HK-2 (cell line): ENCODE data around the gene GNE.
A peak's percentile ranks its signal among the peaks of the same experiment; 100 is the strongest.
"Not testable (repeated sequence)": the region's sequence is repeated elsewhere in the genome, so short reads cannot be mapped to it uniquely, and the experiment has no call there.

Experiments
- DNase-seq: peaks from one replicate; pipeline ENCODE4 v3.0.0-alpha.2; 2018; ENCODE audit not compliant: unreplicated experiment

The GNE gene

DNA sequence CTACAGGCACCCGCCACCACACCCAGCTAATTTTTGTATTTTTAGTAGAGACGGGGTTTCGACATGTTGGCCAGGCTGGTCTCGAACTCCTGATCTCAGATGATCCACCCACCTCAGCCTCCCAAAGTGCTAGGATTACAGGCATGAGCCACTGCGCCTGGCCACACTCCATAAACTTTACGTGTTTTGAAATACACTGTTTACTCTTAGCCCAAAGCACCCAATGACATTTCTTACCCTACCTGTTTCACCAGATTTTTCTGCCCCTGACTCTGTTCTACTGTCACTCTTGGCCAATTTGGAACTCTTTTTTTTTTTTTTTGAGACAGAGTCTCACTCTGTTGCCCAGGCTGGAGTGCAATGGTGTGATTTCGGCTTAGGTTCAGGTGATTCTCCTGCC, 15.1 kb upstream of the GNE start:
- not testable (repeated sequence) for DNase-seq

DNA sequence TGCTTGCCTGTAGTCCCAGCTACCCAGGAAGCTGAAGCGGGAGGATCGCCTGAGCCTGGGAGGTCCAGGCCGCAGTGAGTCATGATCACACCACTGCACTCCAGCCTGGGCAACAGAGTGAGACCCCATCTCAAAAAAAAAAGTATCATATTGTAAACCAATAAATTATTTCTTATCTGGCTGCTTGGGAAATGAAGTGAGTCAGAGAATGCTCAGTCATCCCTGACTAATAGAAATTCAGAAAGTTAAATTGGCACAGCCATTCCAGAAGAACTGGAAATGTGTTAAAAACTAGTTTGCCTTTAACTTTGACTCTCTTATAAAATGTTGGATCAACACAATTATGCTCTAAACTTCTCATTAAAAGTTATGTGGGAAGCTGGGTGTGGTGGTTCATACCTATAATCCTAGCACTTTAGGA, 9.8 kb upstream of the GNE start:
- peak; percentile 4 for DNase-seq

DNA sequence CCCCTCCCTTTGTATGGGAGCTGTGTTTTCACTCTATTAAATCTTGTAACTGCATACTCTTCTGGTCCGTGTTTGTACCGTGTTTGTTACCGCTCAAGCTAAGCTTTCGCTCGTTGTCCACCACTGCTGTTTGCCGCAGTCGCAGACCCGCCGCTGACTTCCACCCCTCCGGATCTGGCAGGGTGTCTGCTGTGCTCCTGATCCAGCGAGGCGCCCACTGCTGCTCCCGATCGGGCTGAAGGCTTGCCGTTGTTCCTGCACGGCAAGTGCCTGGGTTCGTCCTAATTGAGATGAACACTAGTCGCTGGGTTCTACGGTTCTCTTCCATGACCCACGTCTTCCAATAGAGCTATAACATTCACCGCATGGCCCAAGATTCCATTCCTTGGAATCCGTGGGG, 6.6 kb upstream of the GNE start:
- DNase-seq = no peak

DNA sequence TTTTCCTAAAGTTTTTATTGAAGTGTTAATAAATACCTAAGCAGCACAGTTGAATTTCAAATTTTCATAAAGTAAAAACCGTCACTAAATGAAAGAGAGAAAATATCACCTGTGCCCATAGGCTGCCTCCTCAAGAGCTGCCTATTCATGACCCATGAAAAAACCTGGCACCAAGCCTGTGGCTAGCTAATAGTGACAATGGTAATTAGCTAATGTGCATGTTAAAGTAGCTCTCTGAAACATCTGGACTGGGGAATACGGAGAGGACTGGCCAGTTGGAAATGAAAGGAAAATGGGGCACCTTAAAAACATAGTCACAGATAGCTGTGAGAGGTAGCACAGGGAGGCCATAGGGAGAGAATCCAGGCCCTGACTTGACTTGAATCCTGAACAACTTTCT, 5.4 kb upstream of the GNE start:
- no peak for DNase-seq

DNA sequence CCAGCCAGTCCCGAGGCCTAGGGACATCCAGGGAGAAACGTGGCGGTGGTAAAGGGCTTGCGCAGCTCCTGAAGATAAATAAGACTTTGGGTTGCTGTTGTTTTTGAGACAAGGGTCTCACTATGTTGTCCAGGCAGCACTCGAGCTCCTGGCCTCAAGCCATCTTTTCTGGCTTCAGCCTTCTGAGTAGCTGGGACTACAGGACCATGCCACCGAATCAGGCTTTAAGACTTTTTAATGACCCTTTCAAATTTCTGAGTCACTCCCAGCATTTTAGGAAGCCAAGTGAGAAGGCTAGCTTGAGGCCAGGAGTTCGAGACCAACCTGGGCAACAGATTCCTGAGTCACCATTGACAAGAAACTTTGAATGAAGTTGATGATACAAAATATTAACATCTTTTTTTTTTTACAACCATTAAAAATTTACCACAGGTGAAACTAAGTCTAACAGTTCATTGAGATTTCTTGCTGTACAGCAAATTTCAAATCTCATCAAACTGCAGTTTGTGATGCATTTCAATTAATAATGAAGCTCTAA, 817 bp upstream of the GNE start:
- no peak for DNase-seq

DNA sequence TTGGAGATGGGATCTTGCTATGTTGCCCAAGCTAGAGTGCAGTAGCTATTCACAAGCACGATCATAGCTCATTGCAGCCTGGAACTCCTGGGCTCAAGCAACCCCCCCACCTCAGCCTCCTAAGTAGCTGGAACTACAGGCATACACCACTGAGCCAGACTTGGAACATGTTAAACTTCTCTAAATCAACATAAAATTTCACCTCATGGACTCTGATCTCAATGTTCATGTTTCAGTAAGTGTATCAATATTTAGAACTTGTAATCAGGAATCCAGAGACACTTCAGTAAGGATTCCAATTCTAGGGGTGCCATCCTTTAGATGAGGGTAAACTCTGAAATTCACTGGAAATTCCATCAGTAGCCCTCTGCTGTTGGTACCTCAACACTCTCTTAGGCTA, 6.8 kb downstream of the GNE start:
- no peak for DNase-seq

DNA sequence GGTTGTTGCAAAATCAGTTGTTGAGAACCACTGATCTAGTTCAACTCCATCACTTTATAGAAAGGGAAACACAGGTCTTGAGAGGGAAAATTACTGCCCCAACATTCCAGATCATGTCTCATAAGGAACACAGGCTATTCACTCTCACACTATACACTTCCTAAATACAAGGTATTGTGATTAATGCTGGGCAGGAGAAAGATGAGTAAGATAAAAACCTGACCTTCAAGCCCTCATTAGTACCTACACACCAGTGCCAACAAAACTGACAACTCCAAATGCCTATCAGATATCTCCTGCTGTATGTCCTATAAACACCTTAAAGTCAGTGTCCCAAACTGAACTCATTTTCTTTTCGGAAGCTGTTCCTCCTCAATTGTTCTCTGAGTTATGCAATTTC, 8.2 kb downstream of the GNE start:
- no peak for DNase-seq

DNA sequence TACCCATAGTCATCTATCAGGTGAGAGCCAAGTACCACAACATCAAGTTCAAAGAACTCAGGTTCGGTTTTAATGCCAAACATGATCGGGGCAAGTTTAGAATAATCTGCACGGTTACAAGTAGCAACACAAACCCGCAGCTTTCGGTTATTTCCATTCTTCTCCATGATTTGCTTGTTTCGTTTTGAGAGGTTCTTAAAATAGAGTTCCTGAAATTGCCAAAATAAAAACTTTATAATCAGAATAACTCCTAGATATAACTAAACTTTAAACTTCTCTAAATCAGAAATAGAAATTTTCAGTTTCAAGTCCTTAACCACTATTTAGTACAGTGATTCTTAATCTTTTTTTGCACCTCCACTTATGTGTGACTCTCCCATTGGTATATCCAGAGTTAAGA, 9.1 kb downstream of the GNE start:
- DNase-seq = no peak

DNA sequence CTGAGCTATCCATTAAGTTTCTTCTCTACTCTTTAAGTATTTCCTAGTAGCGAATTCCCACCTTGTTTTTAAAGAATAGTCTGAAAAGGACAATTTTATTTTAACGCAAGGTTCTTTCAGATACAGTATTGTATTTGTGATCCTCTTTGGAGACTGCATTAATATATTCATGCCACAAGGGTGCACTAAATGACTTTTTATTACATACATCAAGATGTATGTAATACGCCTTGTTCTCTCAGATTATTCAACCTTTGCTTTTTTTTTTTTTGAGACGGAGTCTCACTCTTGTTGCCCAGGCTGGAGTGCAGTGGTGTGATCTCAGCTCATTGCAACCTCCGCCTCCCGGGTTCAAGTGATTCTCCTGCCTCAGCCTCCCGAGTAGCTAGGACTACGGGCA, 10.2 kb downstream of the GNE start:
- not testable (repeated sequence) for DNase-seq

DNA sequence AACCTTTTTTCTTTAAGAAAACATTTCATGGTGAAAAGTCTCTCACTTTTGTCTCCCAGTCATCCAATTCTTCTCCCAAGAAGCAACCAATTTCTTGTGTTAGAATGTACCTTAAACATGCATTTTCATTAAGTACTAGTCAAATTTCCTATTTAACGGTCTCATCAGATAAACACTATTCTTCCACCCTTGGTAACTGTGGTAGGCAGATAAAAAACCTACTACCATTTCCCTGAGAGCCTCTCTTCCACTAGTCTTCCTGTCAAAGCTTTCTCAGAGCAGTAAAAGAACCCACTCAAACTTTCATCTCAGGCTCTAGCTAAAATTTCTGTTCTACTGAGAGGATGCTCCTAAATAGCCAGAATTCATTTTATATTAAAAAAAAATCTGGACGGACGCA, 10.9 kb downstream of the GNE start:
- DNase-seq = no peak

DNA sequence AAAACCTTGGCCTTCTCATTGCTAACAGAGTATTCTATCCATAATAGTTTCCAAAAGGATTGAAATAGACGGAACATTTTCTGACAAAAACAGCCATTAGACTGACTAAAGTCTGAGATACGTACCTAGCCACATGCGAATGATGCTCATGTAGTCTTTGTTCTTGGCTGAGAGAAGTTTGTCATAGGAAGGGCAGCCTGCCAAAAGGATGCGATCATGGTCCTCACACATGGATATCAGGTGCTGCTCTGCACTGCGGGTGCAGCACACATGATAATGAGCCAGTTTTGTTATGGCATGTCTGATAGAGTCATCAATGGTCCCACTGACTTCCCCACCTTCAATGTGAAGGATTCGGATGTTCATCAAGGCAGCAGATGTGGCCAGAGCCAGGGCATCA, 12.3 kb downstream of the GNE start:
- DNase-seq = no peak

DNA sequence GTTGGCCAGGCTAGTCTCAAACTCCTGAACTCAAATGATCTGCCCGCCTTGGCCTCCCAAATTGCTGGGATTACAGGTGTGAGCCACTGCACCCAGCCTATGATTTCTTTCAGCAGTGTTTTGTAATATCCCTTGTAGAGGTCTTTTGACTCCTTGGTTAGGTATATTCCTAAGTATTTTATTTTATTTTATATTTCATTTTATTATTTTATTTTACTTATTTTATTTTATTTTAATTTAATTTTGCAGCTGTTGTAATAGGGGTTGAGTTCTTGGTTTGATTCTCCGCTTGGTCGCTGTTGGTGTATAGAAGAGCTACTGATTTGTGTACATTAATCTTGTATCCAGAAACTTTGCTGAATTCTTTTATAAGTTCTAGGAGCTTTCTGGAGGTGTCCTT, 18.6 kb downstream of the GNE start:
- not testable (repeated sequence) for DNase-seq

DNA sequence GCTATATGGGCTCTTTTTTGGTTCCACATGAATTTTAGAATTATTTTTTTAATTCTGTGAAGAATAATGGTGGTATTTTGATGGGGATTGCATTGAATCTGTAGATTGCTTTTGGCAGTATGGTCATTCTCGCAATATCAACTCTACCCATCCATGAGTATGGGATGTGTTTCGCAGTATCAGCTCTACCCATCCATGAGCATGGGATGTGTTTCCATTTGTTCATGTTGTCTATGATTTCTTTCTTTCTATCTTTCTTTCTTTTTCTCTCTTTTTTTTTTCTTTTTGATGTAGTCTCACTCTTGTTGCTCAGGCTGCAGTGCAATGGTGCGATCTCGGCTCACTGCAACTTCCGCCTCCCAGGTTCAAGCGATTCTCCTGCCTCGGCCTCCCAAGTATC, 19.0 kb downstream of the GNE start:
- not testable (repeated sequence) for DNase-seq

DNA sequence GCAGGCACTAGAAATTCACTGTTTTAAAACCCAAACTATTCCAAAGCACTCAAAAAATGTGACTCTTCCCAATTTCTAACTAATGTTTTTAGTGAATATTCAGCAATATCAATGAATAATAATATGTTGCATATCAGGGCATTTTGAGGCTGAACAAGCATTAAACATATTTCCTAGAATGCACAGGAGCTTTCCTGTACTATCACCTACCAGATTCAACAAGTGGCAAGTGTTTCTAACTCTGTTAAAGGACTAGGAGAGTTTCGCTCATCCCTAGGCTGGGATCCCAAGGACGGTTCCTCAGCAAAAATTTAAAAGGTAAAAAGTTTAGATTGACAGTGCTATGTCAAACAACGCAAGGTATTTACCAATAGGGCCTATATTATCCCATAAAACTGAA, 21.0 kb downstream of the GNE start:
- DNase-seq = no peak

DNA sequence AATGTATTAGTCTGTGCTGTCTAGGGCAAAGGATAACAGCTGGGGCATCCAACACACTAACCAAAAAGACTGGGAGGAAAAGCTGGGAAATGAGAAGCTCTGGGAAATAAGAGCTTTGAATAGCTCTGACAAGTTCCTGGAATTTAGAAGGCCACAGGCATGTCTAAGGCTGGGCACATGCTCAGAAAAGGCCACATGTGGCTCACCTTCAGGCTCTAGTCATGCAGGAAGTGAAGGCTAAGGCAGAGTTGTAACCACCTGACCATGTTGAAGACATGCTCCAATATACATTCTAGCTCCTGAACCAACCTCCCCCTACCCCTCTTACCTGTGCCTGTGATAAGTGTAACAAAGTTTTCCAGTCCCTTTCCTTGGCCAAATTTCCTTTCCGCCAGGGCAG, 35.8 kb downstream of the GNE start:
- no peak for DNase-seq

DNA sequence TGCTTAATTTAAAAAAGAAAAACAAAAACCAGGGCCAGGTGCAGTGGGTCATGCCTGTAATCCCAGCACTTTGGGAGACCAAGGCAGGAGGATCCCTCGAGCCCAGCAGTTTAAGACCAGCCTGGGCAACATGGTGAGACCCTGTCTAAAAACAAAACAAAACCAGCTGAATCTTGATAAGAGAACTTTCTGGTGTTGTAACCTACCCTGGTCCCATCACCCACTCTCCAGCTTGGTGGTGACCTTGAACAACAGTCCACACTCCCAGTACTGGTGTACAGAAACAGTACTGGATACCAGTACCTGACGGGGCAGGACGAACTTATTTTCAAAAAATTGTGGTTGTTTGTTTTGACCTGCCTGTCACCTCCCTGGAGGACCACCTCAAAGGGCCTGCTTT, 36.6 kb downstream of the GNE start:
- no peak for DNase-seq

DNA sequence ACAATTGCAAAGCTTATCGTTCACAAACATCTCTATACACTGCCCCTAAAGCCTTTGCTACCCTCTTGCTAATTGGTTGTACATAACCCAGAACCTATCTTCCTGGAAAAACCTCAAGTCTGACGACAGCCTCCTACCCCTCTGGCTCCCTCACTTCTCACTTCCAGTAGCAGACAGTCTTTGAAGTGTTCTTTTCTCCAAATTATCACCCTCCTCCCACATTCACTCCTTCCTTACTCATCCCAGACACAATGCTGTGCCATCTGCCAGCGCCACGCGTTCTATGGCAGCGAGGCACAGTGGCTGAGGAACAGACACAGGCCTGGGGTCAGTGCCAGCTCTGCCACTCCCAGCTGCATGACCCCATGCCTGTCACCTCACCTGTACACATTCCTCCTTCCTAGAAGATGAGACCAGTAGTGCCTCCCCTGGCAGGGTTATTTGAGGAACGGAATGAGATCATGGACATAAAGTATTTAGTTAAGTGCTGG, 39.8 kb downstream of the GNE start:
- DNase-seq = peak; percentile 56

DNA sequence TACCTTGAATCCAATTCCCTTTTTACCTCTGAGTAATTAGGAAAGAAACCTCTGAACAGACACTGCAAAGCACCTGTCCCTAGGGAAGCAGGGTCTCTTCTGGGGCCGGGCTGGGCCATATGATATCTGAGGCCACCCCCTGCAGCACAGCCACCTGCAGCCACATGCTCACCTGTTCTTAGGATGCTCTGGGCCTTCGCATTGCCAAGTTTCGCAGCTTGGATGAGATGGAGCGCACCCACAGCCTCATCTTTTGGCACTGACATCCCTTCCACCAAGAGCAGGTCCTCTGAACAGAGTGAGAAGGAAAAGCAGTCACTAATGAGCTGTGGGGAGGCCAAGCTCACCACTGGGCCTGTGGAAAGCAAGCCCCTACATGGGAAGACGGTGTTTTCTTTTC, 40.2 kb downstream of the GNE start:
- DNase-seq = no peak

DNA sequence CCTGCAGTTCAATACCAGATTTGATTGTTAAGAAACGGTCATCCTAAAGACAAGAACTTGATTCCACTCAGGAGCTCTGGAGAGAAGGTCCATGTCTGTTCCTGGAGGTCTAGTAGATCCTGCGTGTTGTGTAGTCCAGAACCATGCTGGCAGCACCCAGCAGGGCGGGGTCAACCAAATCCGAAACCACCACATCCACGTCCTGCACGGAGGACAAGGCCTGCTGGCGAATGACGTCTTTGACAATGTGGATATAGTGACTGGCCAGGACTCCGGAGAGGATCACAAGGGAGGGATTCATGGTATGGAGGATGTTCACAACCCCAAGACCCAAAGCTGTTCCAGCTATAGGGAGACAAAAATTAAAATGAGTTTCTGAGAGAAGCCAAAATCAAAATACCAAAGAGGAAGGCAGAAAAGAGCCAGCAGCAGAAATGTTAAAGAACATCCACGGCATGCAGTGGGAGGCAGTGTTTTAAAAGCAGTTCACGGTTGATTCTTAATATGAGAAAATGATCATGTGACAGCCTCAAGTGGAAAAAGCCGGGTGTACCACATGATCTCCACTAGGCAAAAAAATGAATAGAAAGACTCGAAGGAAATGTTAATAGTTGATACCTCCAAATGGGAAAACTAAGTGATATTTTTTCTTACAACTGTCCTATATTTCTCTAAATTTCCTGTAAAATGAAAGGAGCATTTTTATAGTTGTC, 40.8 kb downstream of the GNE start:
- no peak for DNase-seq

DNA sequence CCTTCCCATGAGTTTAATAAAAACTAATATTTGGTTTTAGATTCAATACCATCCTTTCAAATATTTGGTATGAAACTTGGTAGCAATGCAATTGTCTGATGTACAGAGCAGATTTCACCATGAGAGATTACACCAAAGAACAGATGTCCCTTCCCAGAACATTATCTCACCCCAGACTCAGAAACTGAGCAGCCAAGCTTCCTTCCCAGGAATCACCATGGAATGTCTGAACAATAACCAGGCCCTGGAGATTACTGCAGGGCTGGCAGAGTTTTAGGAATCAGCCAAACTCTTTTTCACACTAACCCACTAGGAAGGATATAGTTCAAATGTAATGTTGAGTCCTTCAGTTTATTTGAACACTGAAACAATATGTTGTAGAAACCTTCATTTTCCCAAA, 43.7 kb downstream of the GNE start:
- no peak for DNase-seq

DNA sequence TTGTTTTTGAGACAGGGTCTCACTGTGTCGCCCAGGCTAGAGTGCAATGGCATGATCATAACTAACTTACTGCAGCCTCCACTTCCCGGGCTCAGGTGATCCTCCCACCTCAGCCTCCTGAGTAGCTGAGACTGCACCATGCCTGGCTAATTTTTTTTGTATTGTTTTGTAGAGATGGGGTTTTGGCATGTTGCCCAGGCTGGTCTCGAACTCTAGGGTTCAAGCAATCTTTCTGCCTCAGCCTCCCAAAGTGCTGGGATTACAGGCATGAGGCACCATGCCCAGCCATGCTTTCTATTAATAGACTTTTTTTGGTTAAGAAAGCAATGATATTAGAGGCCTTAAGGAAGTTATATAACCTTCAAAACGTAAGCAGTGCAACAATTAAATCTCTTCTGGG, 44.3 kb downstream of the GNE start:
- DNase-seq = no peak

DNA sequence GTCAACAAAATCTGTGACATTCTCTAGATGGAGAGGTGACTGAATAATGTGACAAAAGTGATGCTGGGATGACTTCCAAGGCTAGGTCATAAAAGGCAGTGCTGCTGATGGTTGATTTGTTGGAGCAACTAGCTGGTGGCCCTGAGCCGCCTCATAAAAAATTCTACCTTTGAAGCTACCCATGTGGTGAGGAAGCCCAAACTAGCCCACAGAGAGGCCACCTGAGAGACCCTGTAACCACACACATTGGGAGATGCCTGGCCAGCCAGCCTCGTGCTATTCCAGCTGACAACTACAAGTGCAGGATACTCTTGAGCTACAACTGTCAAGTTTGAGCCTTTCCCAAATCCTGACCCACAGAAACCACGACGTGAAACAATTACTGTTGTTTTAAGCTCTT, 44.9 kb downstream of the GNE start:
- no peak for DNase-seq

DNA sequence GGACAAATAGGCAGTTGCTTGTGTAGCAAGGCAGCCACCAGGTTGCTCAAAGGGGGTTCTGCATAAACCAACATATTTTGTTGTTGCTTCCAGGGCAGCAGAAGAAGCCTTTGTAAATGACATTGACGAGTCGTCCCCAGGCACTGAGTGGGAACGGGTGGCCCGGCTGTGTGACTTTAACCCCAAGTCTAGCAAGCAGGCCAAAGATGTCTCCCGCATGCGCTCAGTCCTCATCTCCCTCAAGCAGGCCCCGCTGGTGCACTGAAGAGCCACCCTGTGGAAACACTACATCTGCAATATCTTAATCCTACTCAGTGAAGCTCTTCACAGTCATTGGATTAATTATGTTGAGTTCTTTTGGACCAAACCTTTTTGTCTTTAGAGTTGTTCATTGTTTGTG, 46.7 kb downstream of the GNE start:
- DNase-seq = no peak

DNA sequence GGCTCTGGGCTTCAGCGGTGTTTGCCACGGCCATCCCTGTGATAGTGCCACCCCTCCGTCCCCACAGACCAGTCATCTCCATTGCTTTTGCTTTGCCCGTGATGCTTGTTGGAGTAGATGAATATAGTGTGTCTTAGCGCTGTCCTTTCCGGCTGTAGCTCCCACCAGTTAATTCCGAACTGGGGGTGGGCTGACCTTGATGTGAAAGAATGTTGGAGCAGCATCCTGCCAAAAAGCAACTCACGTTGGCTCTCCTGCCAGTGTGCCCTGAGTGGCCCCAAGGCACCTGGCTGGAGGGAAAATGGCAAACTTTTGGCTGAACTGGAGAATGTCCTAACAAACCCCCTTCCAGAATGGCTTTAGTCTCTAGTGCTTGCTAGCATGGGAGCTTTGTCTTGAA, 47.5 kb downstream of the GNE start:
- DNase-seq = no peak
